Measurements from ENCODE around the gene ATG7. TPM values are rescaled to one million over a fixed set of nuclear protein-coding genes. Genes with fewer than 3 reads are reported as not detected.

The ATG7 gene
- polyA plus RNA-seq, 2 of the 4 experiments (the other 2 are of a cell fraction): 27.2 to 41.2 TPM

DNA sequence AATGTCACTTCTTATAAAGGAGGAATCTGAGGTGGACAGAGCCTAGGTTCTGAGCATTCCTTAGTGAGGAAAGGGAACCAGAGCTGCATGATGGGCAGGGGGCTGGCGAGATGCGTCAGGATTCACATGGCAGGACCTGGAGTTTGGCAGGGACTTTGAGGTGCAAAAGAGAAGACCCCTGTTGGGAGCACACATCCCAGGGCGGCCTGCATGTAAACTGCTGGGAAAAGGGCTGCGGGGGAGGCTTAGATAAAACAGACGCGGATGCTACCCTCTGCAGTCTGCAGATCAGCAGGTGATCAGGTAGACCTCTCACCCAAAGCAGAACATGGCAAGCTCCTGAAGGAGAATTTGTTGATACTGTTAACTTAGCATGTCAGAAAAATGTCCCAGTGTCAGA is 203.1 kb downstream of the ATG7 start (continued):
- TF ChIP-seq CHD4 (IDR thresholded peaks at IDR 0.05; ENCODE audit: borderline replicate concordance) (no peak), SMC3 (IDR thresholded peaks at IDR 0.05) (no peak), REST (IDR thresholded peaks at IDR 0.05) (no peak), NR3C1 (IDR thresholded peaks at IDR 0.05) (no peak)

- TF ChIP-seq EHMT2 (IDR thresholded peaks at IDR 0.05; ENCODE audit: low read depth) (no peak), TP53 (CRISPR knock-in tag; IDR thresholded peaks at IDR 0.05) (no peak), ZSCAN20 (CRISPR knock-in tag; IDR thresholded peaks at IDR 0.05) (no peak), RFX5 (IDR thresholded peaks at IDR 0.05) (no peak), ZFP36 (IDR thresholded peaks at IDR 0.05; ENCODE audit: borderline replicate concordance, partially characterized antibody) (no peak), RARB (CRISPR knock-in tag; IDR thresholded peaks at IDR 0.05) (no peak), BHLHE40 (IDR thresholded peaks at IDR 0.05; ENCODE audit: low read depth, low read length) (no peak)
- TF ChIP-seq, protein P1, sequence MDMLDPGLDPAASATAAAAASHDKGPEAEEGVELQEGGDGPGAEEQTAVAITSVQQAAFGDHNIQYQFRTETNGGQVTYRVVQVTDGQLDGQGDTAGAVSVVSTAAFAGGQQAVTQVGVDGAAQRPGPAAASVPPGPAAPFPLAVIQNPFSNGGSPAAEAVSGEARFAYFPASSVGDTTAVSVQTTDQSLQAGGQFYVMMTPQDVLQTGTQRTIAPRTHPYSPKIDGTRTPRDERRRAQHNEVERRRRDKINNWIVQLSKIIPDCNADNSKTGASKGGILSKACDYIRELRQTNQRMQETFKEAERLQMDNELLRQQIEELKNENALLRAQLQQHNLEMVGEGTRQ (IDR thresholded peaks at IDR 0.05): no peak
- no peaks in the 10 kb centered on the region for H3K9me3 ChIP-seq
- ATAC-seq: no peak
- 62% methylated on average over 1 of the region's 1 CpG for WGBS (ENCODE audit: missing lambda C conversion rate)
- H3K27ac ChIP-seq: no peak overlapping the region
- H3K4me1 ChIP-seq: peaks cover 26% of the 10 kb centered on the region
- no peak for FAIRE-seq
- POLR2A ChIA-PET: no interaction called here
- H3K4me2 ChIP-seq: no peak overlapping the region
- DNase-seq (ENCODE audit: low read depth in 1 of 2, low spot score in 1 of 2): no peak
- CTCF ChIA-PET: no interaction called here
- no peak overlapping the region for H3K4me3 ChIP-seq
Observed at GRCh38 chr3:11476735-11477144, 204.5 kb downstream of the ATG7 start.

DNA sequence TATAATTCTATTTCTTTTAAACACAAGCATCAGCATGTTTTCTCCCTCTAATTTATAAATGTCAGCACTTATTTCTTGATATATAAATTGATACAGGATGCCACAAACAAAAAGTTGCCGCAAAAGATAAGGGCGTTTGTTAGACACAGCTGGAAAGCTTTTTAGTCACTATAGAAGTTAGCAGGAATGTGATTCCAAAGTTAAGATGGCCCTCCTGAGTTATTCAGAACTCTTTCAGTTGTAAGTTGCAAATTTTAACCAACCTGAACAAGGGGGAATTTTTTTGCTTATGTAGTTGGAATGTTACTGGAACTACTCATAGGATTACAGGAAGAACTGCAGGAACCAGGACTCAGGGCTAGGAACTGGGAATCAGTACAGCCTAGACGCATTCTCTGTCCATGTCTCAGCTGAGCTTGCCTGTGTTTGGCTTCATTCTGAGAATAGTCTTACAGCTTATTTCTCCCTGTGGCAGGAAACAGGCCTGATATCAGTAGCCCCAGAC is 205.3 kb downstream of the ATG7 start:
- FAIRE-seq (no peak), ATAC-seq (peak; percentile 35 to 58; a peak in 3 of 6 replicates), DNase-seq (ENCODE audit: low read depth in 1 of 2, low spot score in 1 of 2) (peak in 1 of 2 experiments; percentile 12)
- H3K4me1 ChIP-seq: peaks cover 26% of the 10 kb centered on the region
- CTCF ChIA-PET: no interaction called here
- H3K4me2 ChIP-seq: no peak overlapping the region; the same call in 2 of the 3 replicates
- no peaks in the 10 kb centered on the region for H3K9me3 ChIP-seq
- POLR2A ChIA-PET: no interaction called here
- 77% methylated on average over 3 of the region's 3 CpGs for WGBS (ENCODE audit: missing lambda C conversion rate)
- H3K4me3 ChIP-seq: no peak overlapping the region
- no peak for TF ChIP-seq EHF (CRISPR knock-in tag; IDR thresholded peaks at IDR 0.05)
- TF ChIP-seq MAFK (IDR thresholded peaks at IDR 0.05; ENCODE audit: partially characterized antibody): peak; percentile 53
- TF ChIP-seq SREBF2 (IDR thresholded peaks at IDR 0.05): no peak
- H3K27ac ChIP-seq: peak overlapping the region in 1 of 2 experiments; percentile 57; a peak in 4 of 6 replicates

GRCh38 chr3:11478167-11478566 is 206.0 kb downstream of the ATG7 start:
- 82% methylated on average over 2 of the region's 2 CpGs for WGBS (ENCODE audit: missing lambda C conversion rate)
- Histone ChIP-seq H3K27ac (peak overlapping the region; percentile 22 to 57; a peak in 5 of 6 replicates), H3K9me3 (no peaks in the 10 kb centered on the region), H3K4me2 (peak overlapping the region; percentile 45), H3K4me1 (peaks cover 26% of the 10 kb centered on the region), H3K4me3 (no peak overlapping the region)
- POLR2A ChIA-PET: no interaction called here
- CTCF ChIA-PET: no interaction called here
- no peak for TF ChIP-seq MAX (IDR thresholded peaks at IDR 0.05)
- TF ChIP-seq POLR2AphosphoS2 (conservative IDR thresholded peaks at IDR 0.05; ENCODE audit: low read length): no peak
- TF ChIP-seq TP53 (CRISPR knock-in tag; IDR thresholded peaks at IDR 0.05): no peak
- no peak for TF ChIP-seq FOSB (CRISPR knock-in tag; IDR thresholded peaks at IDR 0.05)
- TF ChIP-seq ZNF302 (CRISPR knock-in tag; IDR thresholded peaks at IDR 0.05): no peak
- TF ChIP-seq MYC (IDR thresholded peaks at IDR 0.05; ENCODE audit: borderline replicate concordance, low read length): no peak
- no peak for TF ChIP-seq MAZ (IDR thresholded peaks at IDR 0.05; ENCODE audit: borderline replicate concordance, low read depth, low read length)
- no peak for TF ChIP-seq MAFK (IDR thresholded peaks at IDR 0.05; ENCODE audit: partially characterized antibody)
- TF ChIP-seq, protein P2, sequence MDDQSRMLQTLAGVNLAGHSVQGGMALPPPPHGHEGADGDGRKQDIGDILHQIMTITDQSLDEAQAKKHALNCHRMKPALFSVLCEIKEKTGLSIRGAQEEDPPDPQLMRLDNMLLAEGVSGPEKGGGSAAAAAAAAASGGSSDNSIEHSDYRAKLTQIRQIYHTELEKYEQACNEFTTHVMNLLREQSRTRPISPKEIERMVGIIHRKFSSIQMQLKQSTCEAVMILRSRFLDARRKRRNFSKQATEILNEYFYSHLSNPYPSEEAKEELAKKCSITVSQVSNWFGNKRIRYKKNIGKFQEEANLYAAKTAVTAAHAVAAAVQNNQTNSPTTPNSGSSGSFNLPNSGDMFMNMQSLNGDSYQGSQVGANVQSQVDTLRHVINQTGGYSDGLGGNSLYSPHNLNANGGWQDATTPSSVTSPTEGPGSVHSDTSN (IDR thresholded peaks at IDR 0.05): no peak
- TF ChIP-seq EHMT2 (IDR thresholded peaks at IDR 0.05; ENCODE audit: low read depth): no peak
- no peak for TF ChIP-seq FOSL2 (IDR thresholded peaks at IDR 0.05)
- TF ChIP-seq FOSL2 (CRISPR knock-in tag; IDR thresholded peaks at IDR 0.05): no peak
- TF ChIP-seq NFE2L2 (conservative IDR thresholded peaks at IDR 0.05; ENCODE audit: low read length): no peak
- no peak for TF ChIP-seq JUNB (IDR thresholded peaks at IDR 0.05)
- TF ChIP-seq CHD4 (IDR thresholded peaks at IDR 0.05; ENCODE audit: borderline replicate concordance): no peak
- no peak for TF ChIP-seq HOXB5 (CRISPR knock-in tag; IDR thresholded peaks at IDR 0.05)
- no peak for TF ChIP-seq CBX8 (IDR thresholded peaks at IDR 0.05)
- no peak for DNase-seq (ENCODE audit: low read depth in 1 of 2, low spot score in 1 of 2)
- ATAC-seq: no peak
- FAIRE-seq: no peak

All from A549 (cell line).